Heart right ventricle (tissue), 16 donors: ENCODE data around the gene TIRAP. TPM values are rescaled to one million over a fixed set of nuclear protein-coding genes. Genes with fewer than 3 reads are reported as not detected.

Experiments
- ATAC-seq, 8 donors: fragments of 200-7000 bp; cut with Tn5 transposase; one replicate each; pipeline ENCODE4 v1.9.1; 2020; ENCODE audit warnings: mild to moderate bottlenecking in 8 of 8, moderate library complexity in 8 of 8, moderate number of reproducible peaks in 1 of 8
- DNase-seq, 2 donors: peaks; one replicate each; pipeline ENCODE4 v3.0.0-alpha.2; 2020
- H3K27ac ChIP-seq, 10 donors: fragments of 200-600 bp; sonication (generic) in 2 of 10; one replicate each; pipeline versions ENCODE4 v1.5.0 to v1.8.0; 2020 to 2022; ENCODE audit warnings: mild to moderate bottlenecking in 3 of 10
- H3K27me3 ChIP-seq, 7 donors: fragments of 200-600 bp; one replicate each; pipeline ENCODE4 v1.8.0; 2021 to 2022; ENCODE audit warnings: mild to moderate bottlenecking in 2 of 7
- H3K36me3 ChIP-seq, 9 donors: fragments of 200-600 bp; sonication (generic) in 1 of 9; one replicate each; pipeline versions ENCODE4 v1.5.0 to v1.8.0; 2020 to 2022; ENCODE audit warnings: mild to moderate bottlenecking in 2 of 9
- H3K4me1 ChIP-seq, 9 donors: fragments of 200-600 bp; sonication (generic) in 1 of 9; one replicate each; pipeline versions ENCODE4 v1.5.0 to v1.8.0; 2020 to 2022; ENCODE audit warnings: mild to moderate bottlenecking in 4 of 9
- H3K4me3 ChIP-seq, 10 donors: fragments of 200-600 bp; sonication (generic) in 2 of 10; one replicate each; pipeline versions ENCODE4 v1.5.0 to v1.8.0; 2020 to 2022; ENCODE audit warnings: mild to moderate bottlenecking in 7 of 10, moderate library complexity in 2 of 10
- H3K9me3 ChIP-seq, 11 donors: fragments of 200-600 bp in 10 of 11; sonication (generic) in 2 of 11; one replicate each; pipeline versions ENCODE4 v1.5.0 to v1.8.0; 2013 to 2022; ENCODE audit warnings: mild to moderate bottlenecking in 2 of 11, control low read depth in 1 of 11, moderate library complexity in 1 of 11
- WGBS, 2 donors: extraction: QIAGEN DNeasy Blood & Tissue Kit; methylation state at CpG; one replicate each; pipeline ENCODE4 v1.1.7; 2013; ENCODE audit warnings: inconsistent platforms in 1 of 2; 5-methylcytosine and 5-hydroxymethylcytosine counted together
- intact Hi-C, 10 donors: fragments of 100-400 bp; cut with DNase I; formaldehyde crosslinking; loops; one replicate each; pipeline versions ENCODE4 v1.11.1 to v1.14.2; 2022
- polyA plus RNA-seq, 2 donors: library from polyadenylated mRNA; stranded (reverse); fragments of 200-250 nt; gene quantifications; one replicate each; pipeline ENCODE4 v1.2.3, GENCODE V29; 2013
- total RNA-seq, 10 donors: library from RNA; stranded (reverse); fragmentation: NEBNext Ultra II Directional in 3 of 10; extraction: Animal tissue kit (Norgen Biotek cat#: 25700) in 3 of 10; gene quantifications; one replicate each; pipeline versions ENCODE4 v1.2.1 to v1.2.4, GENCODE V29; 2021 to 2023
- TF ChIP-seq, protein P1 (sequence below), 9 donors: fragments of 200-600 bp; sonication (generic) in 2 of 9; IDR thresholded peaks; one replicate each; pipeline versions ENCODE4 v1.5.0 to v1.8.0; 2021 to 2022; ENCODE audit warnings: antibody characterized with exemption in 9 of 9, mild to moderate bottlenecking in 5 of 9, moderate library complexity in 1 of 9
- donor health status: Arrhythmogenic right ventricular cardiomyopathy.
- donor health status: ischemic (EF 13 %, LVEDD 7.1; RV severe dilation, severe dysfunction).
- donor health status: healthy with polysubstance abuse.
- donor health status: DM: no; HTN: yes; CAD: no.
- donor health status: DM: no; HTN: no; CAD: no.
- donor health status: ischemic (EF 25% LVEDD 6.9; RV normal size, moderate dysfunction).
- donor health status: ischemic (EF 25% LVEDD 5.7; RV mildly dilated, moderate dysfunction).
- donor health status: healthy.
- donor health status: DM: yes; HTN: yes; CAD: no.
- donor health status: Ischemic cardiomyopathy.
- donor health status: ischemic (EF 35%, LVEDD 5.7; RV mildly dilated, moderate dysfunction).
- donor health status: nonischemic (EF 11% LVEDD 7.7; RV severe dilation, severe dysfunction).
- donor health status: DM: yes; HTN: yes; CAD: no.
- donor health status: PGD.
- donor health status: ischemic (EF 29% LVEDD 5.4; RV normal size, mild dysfunction).
- donor health status: nonischemic (EF 23%, LVEDD 6.1; RV moderate dilation, normal function).

The TIRAP gene
- total and polyA plus RNA-seq, 12 donors, result 3.1 to 10.1 (median 7.8) TPM

DNA sequence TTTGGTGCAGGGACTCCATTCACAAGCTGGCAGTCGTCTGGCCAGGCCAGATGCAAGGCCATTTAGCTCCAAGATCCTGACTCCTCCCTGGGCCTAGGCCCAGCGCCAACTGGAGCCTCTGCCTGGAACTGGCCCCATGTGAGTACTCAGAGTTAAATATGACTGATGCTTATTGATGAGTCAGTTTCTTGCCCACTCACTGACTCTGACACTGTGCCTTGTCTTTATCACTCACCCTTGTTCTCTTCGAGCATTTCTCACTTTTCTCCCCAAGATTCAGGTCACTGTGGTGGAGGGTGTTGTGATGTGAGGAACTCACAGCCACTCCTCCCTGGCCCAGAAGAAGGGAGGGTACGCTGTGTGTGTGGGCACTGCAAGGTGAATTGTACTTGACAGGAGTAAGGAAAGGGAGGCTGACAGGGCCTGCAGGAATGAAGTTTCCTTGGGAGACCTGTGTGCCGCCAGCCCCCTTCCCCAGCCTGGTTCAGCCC, 49.4 kb downstream of the TIRAP start:
- peak; percentile 54 to 80 for DNase-seq
- TF ChIP-seq, protein P1, sequence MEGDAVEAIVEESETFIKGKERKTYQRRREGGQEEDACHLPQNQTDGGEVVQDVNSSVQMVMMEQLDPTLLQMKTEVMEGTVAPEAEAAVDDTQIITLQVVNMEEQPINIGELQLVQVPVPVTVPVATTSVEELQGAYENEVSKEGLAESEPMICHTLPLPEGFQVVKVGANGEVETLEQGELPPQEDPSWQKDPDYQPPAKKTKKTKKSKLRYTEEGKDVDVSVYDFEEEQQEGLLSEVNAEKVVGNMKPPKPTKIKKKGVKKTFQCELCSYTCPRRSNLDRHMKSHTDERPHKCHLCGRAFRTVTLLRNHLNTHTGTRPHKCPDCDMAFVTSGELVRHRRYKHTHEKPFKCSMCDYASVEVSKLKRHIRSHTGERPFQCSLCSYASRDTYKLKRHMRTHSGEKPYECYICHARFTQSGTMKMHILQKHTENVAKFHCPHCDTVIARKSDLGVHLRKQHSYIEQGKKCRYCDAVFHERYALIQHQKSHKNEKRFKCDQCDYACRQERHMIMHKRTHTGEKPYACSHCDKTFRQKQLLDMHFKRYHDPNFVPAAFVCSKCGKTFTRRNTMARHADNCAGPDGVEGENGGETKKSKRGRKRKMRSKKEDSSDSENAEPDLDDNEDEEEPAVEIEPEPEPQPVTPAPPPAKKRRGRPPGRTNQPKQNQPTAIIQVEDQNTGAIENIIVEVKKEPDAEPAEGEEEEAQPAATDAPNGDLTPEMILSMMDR (IDR thresholded peaks at IDR 0.05), result no peak
- H3K4me3 ChIP-seq, result no peak overlapping the region
- no peaks in the 10 kb centered on the region for H3K27me3 ChIP-seq
- H3K36me3 ChIP-seq, result peaks cover 0 to 24% (median 0%) of the 10 kb centered on the region in 9 donors
- 56 to 63% methylated on average over 5 of the region's 5 CpGs for WGBS, 2 donors
- intact Hi-C loops, result no loop called here
- peak in 7 of 8 donors; percentile 60 to 86 (median 72) for ATAC-seq
- H3K4me1 ChIP-seq, result peaks cover 10 to 44% (median 40%) of the 10 kb centered on the region in 9 donors
- no peaks in the 10 kb centered on the region for H3K9me3 ChIP-seq
- peak overlapping the region in 4 of 10 donors; percentile 33 to 67 (median 46) for H3K27ac ChIP-seq

- no peaks in the 10 kb centered on the region for H3K27me3 ChIP-seq
- ATAC-seq (no peak), DNase-seq (no peak)
- no peaks in the 10 kb centered on the region for H3K9me3 ChIP-seq
- H3K4me3 ChIP-seq, result no peak overlapping the region
- WGBS, 2 donors, result 93 to 95% methylated on average over 7 of the region's 7 CpGs
- TF ChIP-seq, protein P1 (IDR thresholded peaks at IDR 0.05), result no peak
- intact Hi-C loops, result no loop called here
- peaks cover 13 to 52% (median 48%) of the 10 kb centered on the region in 9 donors for H3K4me1 ChIP-seq
- H3K36me3 ChIP-seq, result peaks cover 0 to 28% (median 0%) of the 10 kb centered on the region in 9 donors
- no peak overlapping the region for H3K27ac ChIP-seq
Observed at GRCh38 chr11:126333142-126333541, 50.2 kb downstream of the TIRAP start.

DNA sequence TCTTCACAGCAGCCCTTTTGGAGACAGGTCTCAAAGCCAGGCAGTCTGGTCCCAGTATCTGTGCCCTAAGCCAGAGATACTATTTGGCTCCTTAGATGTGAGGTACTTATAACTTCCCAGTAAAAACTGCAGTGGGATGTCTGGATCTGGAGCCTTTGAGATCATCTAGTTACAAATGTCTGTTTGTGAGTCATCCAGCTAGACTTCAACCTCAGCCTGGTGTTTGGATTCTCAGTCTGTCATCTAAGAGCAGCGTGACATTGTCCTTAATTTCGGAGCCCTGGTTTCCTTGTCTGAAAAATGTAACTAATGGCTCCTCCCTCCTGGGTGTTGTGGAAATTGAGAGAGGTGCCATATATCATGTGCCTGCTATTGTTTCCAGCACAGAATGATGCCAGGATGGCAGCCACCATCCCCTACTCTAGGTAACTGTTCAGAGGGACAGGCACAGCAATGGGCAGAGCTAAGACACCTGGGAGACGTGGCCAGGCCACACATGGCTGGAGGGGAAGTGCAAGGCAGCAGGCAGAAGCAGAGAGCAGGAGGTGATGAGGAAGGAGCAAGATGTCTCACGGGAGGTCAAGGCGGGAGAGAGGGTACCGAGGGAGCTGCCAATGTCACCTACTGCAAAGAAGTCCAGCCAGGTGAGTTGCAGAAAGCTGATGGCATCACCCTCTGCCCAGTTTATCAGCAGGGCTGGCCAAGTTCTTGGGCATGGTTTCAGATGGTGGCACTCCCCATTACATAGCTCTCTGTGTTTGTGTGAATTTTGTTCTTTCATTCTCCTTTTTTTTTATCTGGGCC, 52.0 kb downstream of the TIRAP start:
- Histone ChIP-seq H3K27me3 (no peaks in the 10 kb centered on the region), H3K9me3 (no peaks in the 10 kb centered on the region), H3K36me3 (peaks cover 0 to 45% (median 0%) of the 10 kb centered on the region in 9 donors), H3K27ac (peak overlapping the region in 5 of 10 donors; percentile 1 to 65 (median 22)), H3K4me1 (peaks cover 18 to 64% (median 54%) of the 10 kb centered on the region in 9 donors), H3K4me3 (no peak overlapping the region)
- 75 to 87% methylated on average over 6 of the region's 6 CpGs for WGBS, 2 donors
- ATAC-seq, result no peak
- intact Hi-C loops, result no loop called here
- TF ChIP-seq, protein P1 (IDR thresholded peaks at IDR 0.05), result no peak
- no peak for DNase-seq

DNA sequence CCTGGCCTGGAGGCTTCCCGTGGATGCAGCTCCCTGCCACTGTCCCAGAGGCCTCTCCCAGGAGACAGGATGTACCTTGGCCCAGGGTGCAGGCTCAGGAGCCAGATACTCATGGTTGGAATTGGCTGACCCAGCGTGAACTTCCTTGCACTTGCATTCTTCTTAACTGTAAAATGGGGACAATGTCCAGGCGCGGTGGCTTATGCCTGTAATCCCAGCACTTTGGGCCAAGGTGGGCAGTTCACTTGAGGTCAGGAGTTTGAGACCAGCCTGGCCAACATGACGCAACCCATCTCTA, 52.5 kb downstream of the TIRAP start:
- peak in 2 of 8 donors; percentile 34 to 57 for ATAC-seq

More for the DNA sequence above, 52.5 kb downstream of the TIRAP start:
- Histone ChIP-seq H3K4me1 (peaks cover 19 to 69% (median 60%) of the 10 kb centered on the region in 9 donors), H3K36me3 (peaks cover 0 to 50% (median 0%) of the 10 kb centered on the region in 9 donors), H3K27me3 (no peaks in the 10 kb centered on the region), H3K4me3 (no peak overlapping the region), H3K27ac (peak overlapping the region in 4 of 10 donors; percentile 2 to 65 (median 28)), H3K9me3 (no peaks in the 10 kb centered on the region)
- intact Hi-C loops, result no loop called here
- TF ChIP-seq, protein P1 (IDR thresholded peaks at IDR 0.05), result no peak
- 59 to 72% methylated on average over 5 of the region's 5 CpGs for WGBS, 2 donors
- DNase-seq, result no peak
